Measurements from ENCODE around the gene APAF1.
"Not testable (repeated sequence)": the region's sequence is repeated elsewhere in the genome, so short reads cannot be mapped to it uniquely, and the experiment has no call there.

GRCh38 chr12:98597313-98597712, 47.8 kb upstream of the APAF1 start:
- not testable (repeated sequence) for TF ChIP-seq CTCF (IDR thresholded peaks at IDR 0.05; ENCODE audit: insufficient read depth, low read depth, low read length); EZH2 (IDR thresholded peaks at IDR 0.05; ENCODE audit: insufficient read depth, low read length)

Data from astrocyte (in vitro differentiated cells and primary cell).